HG03097 (cell line): ENCODE measurements around the gene NWD2.
"Not testable (repeated sequence)": the region's sequence is repeated elsewhere in the genome, so short reads cannot be mapped to it uniquely, and the experiment has no call there.

Source experiments
- ATAC-seq: cut with Tn5 transposase; IDR thresholded peaks from one replicate; pipeline ENCODE4 v1.9.1; 2021; ENCODE audit not compliant: unreplicated experiment, low FRiP score

NWD2 gene

DNA sequence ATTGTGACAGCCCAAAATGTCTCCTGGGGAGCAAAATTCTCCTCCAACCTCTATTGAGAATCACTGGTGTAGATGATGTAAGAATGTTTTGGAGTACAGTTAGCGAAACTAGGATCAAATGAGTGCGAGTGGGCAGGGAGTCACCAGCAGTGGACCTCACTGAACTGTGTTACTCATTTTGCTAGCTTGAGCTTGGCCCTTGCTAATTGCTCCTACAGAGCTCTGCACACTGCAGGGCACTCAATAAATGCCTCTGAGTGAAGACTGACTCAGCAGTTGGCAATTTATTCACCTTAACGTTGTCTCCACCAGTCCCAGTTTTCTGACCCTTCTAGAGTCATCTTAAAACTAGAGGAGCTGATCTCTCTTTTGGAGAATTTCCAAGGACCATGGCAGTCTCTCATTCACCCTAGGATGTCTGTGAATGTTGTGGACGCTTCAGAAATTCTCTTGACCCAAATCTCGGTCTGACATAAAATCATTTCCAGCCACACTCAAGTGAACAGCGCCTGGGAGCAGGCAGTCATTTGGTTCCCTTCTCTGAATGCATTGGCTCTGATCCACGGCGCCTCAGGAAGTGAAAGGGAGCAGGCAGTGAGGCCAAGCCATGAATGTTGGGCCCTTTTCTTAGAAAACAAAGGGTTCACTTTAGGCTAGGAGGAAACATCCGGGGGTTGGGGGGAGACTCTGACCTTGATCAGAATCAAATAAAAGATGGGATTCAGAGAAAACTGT is 148.1 kb downstream of the NWD2 start:
- ATAC-seq = no peak

DNA sequence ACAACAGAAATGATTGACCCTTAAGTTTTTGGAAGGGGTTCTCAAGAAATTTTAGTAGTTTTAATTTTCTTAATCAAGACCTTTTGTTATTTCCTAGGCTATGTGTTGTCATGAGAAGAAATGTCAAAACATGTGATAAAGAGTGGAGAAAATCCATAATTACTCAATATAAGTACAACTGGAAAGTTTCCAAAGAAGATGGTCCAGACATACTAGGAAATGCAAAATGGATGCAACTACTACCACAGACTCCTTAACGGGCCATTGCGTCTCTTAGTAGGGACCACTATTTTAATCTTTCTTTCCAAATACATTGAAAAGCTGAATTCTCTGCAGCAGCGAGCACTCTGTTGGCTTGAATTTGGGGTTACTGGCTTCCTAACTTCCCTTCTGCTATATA is 148.8 kb downstream of the NWD2 start:
- ATAC-seq = no peak

DNA sequence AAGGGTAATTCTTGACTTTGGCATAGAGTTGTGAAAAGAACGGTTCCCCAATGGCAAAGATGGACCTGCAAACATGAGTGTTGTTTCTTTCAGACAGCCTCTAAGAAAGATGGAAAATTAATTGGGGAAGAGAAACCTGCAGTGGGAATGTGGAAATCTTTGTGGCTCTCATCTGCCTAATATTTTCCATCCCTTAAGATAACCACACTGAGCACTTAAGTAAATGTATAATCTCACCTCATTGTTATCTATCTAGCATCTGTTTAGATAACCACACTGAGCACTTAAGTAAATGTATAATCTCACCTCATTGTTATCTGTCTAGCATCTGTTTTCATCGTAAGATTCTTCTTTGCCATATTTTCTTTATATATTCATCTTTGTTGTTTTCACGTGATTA is 149.3 kb downstream of the NWD2 start:
- ATAC-seq = no peak

DNA sequence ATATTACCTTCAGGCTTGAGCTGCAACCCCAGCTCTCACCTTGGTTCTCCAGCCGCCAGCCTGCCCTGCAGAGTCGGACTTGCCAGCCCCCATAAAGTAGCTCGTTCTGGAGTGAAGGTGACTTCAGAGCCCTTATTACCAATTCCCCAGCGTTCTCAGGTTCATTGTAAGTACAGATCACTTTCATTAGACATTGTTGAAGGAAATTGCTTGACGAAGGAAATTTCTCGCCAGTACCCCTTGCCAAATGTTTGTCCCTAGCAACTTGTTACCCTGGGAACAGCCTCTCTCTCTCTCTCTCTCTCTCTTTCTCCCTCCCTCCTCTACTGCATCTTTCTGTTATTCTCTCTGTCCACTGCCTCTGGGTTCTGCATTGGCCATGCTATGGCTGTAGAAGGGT is 153.0 kb downstream of the NWD2 start:
- ATAC-seq = no peak

DNA sequence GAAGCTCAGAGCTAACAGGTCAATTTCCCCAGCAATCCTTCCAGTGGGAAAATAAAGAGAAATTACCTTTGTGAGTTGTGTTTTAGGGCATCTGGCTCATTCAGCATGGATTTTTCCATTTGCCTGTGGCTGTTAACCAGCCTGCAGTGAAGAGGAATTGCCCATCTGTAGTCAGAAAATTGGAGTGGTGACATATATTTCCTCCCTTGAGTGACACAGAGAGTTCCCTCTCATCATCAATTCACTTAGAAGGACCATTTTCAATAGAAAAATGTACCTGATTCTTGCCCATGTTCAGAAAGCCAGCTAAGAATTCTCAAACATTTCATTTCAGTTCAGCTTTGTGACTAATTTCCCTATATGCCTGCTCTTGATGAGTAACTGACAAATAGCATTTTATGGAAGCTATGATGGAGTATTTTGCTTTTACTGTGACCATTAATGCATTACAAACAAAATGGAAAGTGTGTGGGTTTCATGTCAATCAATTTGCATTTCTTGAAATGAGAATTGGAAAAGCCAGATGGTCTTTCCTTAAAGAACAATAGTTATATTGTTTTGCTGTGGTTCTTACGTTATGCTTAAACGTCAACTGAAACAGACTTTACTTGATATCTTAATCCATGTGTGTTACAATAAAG is 155.8 kb downstream of the NWD2 start:
- peak; percentile 72 for ATAC-seq

DNA sequence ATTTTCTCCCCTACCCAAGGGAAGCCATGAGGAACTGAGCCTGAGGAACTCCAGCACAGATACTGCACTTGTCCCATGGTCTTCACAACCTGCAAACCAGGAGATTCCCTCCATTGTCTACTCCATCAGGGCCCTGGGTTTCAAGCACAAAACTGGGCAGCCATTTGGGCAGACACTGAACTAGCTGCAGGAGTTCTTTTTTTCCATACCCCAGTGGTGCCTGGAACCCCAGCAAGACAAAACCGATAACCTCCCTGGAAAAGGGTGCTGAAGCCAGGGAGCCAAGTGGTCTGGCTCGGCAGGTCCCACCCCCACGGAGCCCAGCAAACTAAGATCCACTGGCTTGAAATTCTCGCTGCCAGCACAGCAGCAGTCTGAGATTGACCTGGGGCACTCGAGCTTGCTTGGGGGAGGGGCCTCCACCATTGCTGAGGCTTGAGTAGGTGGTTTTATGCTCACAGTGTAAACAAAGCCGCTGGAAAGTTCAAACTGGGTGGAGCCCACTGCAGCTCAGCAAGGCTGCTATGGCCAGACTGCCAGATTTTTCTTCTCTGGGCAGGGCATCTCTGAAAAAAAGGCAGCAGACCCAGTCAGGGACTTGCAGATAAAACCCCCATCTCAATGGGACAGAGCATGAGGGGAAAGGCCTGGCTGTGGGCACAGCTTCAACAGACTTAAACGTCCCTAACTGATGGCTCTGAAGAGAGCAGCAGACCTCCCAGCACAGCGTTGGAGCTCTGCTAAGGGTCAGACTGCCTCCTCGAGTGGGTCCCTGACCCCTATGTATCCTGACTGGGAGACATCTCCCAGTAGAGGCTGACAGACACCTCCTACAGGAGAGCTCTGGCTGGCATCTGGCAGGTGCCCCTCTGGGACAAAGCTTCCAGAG is 163.6 kb downstream of the NWD2 start:
- not testable (repeated sequence) for ATAC-seq

DNA sequence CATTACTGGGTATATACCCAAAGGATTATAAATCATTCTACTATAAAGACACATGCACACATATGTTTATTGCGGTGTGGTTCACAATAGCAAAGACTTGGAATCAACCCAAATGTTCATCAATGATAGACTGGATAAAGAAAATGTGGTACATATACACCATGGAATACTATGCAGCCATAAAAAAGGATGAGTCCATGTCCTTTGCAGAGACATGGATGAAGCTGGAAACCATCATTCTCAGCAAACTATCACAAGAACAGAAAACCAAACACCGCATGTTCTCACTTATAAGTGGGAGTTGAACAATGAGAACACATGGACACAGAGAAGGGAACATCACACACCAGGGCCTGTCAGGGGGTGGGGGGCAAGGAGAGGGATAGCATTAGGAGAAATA is 169.1 kb downstream of the NWD2 start:
- not testable (repeated sequence) for ATAC-seq

DNA sequence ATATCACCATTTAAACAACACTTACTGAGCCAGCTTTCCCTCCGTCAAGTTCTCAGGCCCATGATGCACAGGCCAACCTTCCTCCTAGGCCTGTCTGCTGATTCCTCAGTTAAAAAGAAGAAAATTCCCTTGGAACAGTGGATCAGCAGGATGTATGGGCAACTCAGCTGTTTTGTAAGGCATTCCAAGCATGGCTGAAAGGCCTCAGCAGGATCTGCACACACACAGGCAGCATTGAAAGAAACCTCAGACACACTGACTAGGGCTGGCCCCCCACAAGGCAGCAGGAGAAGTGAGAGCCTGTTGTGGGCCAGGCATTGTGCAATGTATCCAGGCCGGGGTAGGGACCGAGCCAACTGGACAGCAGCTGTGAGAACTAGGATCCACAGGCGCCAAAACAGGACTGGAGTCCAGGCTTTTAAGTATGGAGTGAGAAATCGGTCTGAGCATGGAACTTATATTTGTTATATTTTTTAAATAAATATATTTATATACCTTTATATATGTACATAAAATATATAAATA is 171.4 kb downstream of the NWD2 start:
- no peak for ATAC-seq

DNA sequence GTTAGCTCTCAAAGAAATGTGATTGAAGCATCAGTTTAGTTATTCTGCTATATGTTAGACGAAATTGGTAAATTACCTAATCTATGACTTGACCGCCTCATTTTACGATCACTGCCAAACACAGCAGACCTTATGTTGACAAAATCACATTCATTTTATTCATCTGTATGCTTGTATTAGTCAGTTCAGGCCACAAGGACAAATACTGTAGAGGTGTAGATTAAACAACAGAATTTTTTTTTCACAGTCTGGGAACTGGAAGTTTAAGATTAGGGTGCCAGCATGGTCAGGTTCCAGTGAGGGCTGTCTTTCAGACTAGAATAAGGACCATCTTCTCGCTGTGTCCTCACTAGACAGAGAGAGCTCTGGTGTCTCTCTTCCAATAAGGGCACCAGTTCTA is 177.1 kb downstream of the NWD2 start:
- no peak for ATAC-seq

DNA sequence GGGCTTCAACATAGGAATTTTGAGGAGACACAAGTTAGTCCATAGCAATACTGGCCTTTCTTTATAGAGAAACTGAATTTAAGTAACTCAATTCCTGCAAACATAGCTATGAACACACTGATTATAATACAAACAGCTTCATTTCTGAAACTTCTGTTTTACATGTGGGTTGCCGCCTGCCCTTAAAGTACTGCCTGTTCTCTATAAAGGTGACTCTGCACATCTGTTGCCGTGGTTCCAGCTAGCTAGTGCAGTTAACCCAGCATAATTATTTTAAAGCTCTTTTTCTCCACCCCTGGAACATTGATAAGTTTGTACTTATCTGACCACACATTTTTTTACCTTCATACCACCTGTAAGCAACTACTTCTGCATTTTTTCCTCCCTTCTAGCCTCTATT is 177.6 kb downstream of the NWD2 start:
- ATAC-seq = no peak

DNA sequence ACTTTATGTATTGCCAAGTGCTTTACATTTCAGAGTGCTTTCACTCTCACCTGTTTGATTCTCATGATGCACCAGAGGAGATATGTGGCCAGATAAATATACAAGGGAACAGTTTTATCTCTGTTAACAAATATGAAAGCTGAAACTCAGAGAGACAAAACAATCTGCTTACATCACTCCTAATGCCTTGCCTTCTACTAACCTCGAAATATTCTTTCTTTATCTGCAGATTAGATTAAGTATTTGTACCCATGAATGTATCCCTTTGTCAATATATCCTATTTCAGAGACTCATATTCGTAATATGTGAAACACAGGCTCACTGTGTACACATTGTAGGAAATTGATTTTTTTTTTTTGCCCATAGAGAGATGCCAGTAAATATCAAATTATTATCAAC is 178.1 kb downstream of the NWD2 start:
- ATAC-seq = no peak

DNA sequence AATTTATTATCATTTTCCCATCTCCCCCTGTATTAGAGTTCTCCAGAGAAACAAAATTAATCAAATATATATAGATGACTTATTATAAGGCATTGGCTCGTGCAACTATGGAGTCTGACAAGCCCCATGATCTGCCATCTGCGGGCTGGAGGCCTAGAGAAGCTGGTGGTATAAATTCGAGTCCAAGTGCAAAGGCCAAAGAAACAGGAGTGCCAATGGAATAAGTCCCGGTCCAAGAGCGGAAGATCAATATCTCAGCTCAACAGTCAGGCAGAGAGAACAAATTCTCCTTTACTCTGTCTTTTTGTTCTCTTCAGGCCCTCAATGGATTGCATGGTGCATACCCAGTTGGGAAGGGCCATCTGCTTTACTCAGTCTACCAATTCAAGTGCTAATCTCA is 178.8 kb downstream of the NWD2 start:
- ATAC-seq = no peak

DNA sequence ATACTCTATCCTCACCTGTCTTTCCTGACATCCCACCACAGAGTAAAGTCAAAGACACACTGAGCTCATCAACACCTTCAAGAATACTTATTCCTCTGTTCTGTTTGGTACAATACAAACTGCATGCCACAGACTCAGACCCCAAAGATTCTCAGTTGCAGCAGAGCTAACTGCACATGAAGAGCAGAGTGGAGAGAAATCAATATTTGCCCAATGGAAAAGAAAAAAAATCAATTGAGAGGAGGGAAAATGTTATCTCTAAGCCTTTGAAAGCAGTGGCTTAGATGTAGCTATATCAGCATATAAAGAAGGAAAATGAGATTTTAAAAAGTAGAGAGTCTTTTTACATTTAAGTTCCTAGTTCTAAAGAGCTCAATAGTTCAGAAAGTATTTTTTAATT is 180.2 kb downstream of the NWD2 start:
- no peak for ATAC-seq

DNA sequence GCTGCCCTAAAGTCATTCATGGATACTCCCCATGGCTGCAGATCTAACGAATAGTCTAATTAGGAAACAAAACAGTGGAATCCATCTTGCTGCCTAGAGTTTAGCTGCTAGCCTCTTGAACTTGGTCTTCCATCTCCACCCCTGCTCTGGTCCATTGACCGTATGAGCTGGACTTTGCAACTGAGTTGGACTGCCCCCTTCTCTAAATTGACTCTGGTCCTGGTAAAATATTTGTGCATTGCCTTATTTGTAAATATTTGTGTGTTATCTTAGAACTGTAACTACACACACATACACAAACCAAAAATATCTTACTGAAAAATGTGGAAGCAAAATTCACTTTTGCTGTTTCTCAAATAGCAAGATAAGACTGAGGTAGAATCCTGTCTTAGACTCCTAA is 181.3 kb downstream of the NWD2 start:
- no peak for ATAC-seq

DNA sequence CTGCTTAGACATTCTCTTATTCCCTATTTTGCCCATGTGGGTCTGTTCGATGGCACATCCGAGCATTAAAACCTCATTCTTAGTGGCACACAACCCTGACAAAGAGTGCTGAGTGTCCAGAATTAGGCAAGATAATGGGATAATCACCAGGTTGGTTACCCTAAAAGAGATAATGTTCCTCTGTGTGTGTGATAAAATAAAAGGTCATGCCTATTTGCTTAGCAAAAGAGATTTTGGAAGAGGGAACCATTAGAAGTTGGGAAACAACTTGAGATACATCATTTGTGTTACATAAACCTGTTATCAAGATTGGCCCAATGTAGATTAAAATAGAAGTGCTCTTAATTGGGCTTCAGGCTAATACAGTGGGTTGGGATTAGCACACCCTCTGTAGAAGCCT is 182.7 kb downstream of the NWD2 start:
- ATAC-seq = no peak

DNA sequence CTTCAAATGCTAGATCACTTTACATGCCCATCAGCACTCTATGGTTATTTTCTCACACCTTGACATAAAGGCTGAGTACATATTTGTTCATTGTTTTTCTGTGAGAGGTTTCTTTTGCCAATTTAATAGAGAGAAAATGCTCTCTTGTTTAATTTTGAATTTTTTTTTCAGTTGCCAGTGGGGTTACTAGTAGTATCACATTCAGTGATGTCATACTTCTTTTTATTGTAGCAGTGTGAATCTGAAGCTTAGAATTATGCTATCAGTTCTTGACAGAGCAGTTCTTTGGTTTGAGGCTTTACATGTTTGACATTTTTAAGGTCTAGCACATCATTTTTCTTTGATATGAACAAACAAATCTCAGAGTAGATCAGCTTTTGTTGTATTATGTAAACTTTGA is 185.4 kb downstream of the NWD2 start:
- no peak for ATAC-seq

DNA sequence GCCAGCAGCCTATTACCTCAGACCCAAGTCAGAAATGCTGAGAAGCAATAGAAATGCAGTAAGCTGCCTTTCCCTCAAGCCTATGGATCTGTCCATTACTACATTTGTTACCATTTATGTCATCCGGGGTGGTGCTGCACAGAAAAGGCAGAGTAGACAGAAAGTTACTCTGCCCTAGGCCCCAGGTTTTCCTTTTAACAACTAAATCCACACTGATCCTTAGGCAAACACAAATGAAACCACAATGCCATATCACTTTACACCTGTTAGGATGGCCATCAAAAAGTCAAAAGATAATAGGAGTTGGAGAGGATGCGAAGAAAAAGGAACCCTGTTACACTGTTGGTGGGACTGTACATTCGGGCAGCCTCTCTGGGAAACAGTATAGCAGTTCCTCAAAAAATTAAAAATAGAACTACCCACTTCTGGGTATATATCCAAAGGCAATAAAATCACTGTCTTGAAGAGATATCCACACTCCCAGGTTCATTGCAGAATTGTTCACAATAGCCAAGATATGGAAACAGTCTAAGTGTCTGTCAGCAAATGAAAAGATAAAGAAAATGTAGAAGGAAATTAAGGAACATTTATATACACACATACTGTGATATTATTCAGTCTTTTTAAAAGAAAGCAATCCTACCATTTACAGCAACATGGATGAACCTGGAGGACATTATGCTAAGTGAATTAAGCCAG is 186.3 kb downstream of the NWD2 start:
- no peak for ATAC-seq

DNA sequence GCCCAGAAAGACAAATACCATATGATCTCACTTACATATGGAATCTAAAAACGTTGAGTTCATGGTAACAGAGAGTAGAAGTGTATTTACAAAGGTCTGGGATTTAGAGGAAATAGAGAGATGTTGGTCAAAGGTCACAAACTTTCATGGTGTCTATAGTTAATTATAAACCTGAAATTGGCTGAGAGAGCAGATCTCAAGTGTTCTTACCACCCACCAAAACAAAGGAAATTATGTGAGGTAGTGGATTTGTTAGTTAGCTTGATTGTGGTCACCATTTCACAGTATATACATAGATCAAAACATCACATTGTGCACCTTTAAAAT is 186.8 kb downstream of the NWD2 start:
- ATAC-seq = no peak

DNA sequence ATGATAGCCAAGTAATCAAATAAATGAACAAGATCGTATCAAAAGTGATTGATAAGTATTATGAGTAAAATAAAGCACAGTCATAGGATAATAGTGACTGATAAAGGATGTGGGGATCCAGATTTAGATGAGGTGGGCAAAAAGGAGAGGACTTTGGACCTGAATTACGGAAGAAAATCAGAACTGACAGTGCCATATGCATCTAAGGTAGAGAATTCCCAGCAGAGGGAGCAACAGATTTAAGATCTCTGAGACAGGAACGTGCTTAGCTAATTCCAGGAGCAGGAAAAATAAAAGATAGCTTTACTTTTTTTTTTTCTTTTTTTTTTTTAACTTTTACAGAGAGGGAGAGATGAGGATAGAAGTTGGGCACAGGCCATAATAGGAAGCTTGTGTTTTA is 189.9 kb downstream of the NWD2 start:
- ATAC-seq = no peak

DNA sequence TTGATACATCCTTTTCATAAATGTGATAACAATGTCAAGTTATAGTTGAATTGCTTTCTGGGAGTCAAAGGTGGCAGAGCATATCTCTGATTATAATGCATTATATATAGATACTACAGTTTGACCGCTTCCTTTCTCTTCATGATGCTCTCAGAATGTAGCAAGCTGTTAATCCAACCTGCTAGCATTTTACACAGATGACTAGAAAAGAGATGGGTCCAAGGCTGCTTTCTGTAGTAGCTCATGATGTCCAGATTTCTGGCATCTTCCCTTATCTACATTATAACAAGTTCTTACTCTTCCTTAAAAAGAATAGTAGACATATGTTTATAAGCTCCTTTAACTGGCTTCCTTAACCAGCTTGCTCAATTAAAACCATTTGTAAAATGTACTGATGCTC is 192.0 kb downstream of the NWD2 start:
- no peak for ATAC-seq

DNA sequence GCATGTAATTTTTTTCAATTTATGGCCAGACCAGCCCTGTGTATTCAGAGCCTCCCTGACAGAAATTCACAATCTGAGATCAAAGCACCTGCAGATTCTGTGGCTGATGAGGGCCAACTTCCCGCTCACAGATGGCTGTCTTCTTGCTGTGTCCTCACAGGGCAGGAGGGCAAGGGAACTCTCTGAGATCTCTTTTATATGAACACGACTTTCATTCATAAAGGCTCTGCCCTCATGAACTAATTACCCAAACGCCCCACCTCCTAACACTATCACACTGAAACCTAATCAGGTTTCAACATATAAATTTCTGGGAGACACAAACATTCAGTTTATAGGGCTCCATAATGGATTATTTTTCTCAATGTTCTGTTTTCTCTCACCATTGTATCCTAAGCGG is 192.6 kb downstream of the NWD2 start:
- no peak for ATAC-seq
